ENCODE data around the gene NFKBIZ.

GRCh38 chr3:101851850-101852714 lies 2.8 kb downstream of the NFKBIZ start:
- TF ChIP-seq CTCF (IDR thresholded peaks at IDR 0.05; ENCODE audit: low read depth, low read length) (no peak), EZH2phosphoT487 (IDR thresholded peaks at IDR 0.05; ENCODE audit: low read depth) (no peak)
